GM13977 (cell line): Measurements from ENCODE around the gene ADAM15.

Source experiments
- DNase-seq: peaks from one replicate; pipeline ENCODE4 v3.0.0; 2012; ENCODE audit warnings: low spot score
- in situ Hi-C: fragments of 300-500 bp; cut with MboI; formaldehyde crosslinking; loops from one replicate; pipeline ENCODE4 v1.12.0; 2022; ENCODE audit warnings: low sequenced_read_pairs, low pct_unique_long_range_greater_than_20kb, mixed read lengths, inconsistent platforms; ENCODE audit not compliant: unreplicated experiment
- TF ChIP-seq, protein P1 (sequence below): IDR thresholded peaks from 2 replicates; pipeline ENCODE4 v1.5.1; 2012; ENCODE audit warnings: mild to moderate bottlenecking, control low read depth; ENCODE audit not compliant: insufficient read depth; ENCODE audit errors: extremely low read depth, missing control alignments

ADAM15 gene

DNA sequence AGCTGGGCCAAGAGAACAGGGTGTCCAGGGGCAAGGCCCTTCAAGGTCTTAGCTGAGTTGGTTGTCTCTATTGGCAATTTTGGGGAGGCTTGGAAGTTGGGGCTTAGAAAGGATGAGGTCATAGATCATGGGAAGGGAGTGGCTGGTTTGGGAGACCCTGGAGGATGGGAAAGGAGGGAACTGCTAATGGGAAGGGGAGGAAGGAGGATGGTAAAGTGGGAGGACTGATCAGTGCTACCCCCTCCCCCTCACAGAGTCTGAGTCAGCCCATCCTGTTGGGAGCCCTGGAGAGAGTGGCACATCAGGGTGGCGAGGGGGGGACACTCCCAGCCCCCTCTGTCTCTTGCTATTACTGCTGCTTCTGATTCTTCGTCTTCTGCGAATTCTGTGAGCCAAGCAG, 17.5 kb downstream of the ADAM15 start:
- in situ Hi-C loops: loop anchor here (25.0 kb wide), 1 partner anchor 406 kb away; no protein-coding TSS in a partner anchor
- TF ChIP-seq, protein P1, sequence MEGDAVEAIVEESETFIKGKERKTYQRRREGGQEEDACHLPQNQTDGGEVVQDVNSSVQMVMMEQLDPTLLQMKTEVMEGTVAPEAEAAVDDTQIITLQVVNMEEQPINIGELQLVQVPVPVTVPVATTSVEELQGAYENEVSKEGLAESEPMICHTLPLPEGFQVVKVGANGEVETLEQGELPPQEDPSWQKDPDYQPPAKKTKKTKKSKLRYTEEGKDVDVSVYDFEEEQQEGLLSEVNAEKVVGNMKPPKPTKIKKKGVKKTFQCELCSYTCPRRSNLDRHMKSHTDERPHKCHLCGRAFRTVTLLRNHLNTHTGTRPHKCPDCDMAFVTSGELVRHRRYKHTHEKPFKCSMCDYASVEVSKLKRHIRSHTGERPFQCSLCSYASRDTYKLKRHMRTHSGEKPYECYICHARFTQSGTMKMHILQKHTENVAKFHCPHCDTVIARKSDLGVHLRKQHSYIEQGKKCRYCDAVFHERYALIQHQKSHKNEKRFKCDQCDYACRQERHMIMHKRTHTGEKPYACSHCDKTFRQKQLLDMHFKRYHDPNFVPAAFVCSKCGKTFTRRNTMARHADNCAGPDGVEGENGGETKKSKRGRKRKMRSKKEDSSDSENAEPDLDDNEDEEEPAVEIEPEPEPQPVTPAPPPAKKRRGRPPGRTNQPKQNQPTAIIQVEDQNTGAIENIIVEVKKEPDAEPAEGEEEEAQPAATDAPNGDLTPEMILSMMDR: no peak
- DNase-seq: no peak

DNA sequence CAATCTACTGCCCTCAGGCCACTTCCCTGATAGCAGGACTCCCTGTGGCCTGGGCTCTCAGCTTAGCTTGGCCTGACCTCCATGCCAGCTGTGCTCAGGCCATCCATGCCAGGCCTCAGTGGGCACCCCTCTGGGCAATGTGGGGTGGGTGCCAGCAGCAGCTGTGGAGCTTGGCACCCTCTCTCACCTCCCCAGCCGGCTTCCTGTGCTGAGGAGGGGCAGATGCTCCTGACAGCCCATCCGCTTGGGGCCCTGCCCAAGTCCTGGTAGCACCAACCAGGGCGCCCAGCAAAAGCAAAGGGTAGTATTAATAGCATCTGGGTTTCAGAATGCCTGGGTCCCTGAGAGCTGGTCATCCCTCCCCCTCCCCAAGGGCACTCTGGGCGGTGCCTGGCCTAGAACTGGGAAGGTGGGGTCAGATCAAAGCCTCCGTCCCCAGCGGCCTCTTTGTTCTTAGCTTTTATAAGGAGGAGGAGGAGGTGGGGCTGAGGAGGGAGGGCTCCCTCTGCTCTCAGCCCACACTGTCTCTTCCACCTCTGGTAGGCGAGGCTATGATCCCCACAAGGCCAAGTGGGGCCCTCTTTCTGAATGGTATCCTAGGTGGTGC, 18.5 kb downstream of the ADAM15 start:
- in situ Hi-C loops: loop anchor here (25.0 kb wide), 1 partner anchor 407 kb away; no protein-coding TSS in a partner anchor
- no peak for DNase-seq
- TF ChIP-seq, protein P1: no peak

DNA sequence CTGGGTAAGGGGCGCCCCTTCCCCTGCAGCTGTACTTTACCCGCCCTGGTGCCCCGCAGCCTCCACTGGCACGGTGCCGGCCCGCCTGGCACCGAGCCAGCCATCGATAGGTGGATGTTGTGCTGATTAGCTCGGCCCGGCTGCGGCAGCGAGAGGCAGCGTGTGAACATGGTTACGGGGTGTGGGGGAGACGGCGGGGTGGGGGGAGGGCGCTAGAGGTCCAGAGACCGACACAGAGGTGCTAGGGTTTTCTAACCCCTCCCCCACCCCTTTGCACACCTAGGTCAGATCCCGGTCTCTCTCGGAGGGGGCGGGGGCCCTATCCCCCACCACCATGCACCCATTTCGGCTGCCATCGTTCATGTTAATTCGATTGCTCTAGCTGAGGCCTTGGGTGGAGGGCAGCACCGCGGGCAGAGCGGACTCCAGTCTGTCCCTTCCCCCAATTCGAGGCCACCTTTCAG, 19.1 kb downstream of the ADAM15 start:
- in situ Hi-C loops: loop anchor here (25.0 kb wide), 1 partner anchor 408 kb away; no protein-coding TSS in a partner anchor
- DNase-seq: no peak
- TF ChIP-seq, protein P1: no peak

DNA sequence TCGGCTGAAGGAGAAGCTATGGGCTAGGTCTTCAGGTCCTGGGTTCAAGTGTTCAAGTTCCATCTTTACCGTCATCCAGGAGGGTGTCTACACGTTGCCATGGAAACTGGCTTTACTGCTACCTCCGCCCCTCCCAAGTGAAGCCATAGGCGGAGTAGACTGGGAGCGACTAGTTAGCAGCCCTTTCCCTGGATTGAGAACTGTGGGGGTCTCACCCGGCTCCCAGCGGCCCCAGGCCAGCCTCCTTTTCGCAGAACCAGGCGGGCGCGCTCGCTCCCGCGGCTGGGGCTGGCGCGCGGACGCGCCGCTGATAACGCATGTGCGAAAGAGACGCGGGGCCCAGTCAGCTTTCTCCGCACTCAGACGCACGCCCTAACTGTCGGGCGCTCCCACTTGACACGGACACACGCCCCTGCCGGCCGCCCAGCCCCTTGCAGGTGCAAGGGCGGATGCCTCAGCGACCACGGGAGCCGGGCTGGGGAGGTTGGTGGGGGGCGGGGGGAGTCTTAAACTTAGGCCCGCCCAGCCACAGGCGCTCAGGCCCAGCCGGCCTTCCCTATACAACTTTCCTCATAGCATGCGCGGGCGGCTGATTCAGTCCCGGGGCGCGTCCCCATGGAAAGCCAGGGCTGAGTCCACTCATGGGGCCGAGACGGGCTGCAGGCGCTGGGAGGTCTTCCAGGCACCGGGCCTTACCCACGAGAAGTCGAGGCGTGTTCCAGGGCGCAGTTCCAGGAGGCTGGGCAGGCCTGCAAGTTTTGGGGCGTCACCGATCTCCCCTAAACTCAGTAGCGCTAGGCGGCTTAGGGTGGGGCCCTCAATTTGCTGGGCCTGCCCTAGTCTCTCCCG, 19.8 kb downstream of the ADAM15 start:
- peak; percentile 81 for DNase-seq
- in situ Hi-C loops: loop anchor here (25.0 kb wide), 1 partner anchor 409 kb away; no protein-coding TSS in a partner anchor
- TF ChIP-seq, protein P1: peak; percentile 50

DNA sequence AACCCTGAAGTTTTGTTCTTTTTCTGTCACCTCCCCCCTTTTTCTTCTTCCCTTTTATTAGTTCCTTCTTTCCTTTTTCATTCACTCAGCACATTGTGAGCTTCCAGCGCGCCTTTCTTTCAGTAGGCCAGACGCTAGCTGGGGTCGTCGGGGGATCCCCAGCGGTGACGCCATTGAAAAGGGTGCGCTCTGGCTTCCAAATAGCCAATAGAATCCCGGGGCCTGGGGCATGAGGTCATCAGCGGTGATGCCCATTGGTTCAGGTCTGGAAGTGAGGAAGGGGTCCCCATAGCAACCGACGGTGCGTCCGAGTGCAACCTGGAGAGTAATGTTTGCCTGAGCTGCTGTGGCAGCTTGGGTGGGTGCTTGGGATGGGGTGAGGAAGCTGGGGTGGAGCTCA, 20.6 kb downstream of the ADAM15 start:
- TF ChIP-seq, protein P1: no peak
- DNase-seq: no peak
- in situ Hi-C loops: loop anchor here (25.0 kb wide), 1 partner anchor 409 kb away; no protein-coding TSS in a partner anchor

DNA sequence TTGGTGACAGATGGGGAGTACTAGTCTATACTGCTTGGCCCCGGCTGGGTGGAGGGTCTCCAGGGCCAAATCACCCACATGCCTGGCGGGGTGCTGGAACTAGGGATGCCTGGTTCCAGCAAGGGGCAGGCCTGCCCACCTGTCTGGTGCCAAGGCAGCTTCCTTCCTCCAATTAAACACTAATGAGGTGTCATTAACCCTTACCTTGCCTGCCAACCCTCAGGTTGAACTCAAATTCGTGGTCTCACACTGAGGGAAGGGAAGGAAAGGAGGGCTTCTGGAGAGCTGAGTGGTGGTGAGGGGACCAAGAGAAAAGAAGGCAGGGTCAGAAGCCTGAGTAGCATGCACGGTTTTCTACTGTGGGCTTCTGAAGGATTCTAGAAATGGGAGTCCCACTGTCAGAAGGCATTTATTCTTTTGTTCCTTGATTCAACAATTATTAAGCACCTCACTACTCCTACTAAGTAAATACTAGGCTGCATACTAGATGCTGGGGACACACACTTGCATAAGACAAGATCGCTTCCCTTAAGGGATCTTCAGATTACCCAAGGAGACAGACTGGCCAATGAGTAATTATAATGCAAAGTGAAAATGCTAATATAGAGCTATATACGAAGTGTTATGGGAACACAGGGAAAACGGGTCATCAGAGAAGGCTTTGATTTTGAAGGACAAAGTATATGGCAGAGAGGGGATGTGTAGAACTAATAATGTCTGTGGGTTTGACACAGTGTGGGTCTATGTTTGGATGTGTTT, 21.6 kb downstream of the ADAM15 start:
- DNase-seq: no peak
- TF ChIP-seq, protein P1: no peak
- in situ Hi-C loops: loop anchor here (25.0 kb wide), 1 partner anchor 410 kb away; no protein-coding TSS in a partner anchor
